Measurements from ENCODE around the gene ZNF396.

The ZNF396 gene

GRCh38 chr18:35334212-35334611 is 42.9 kb downstream of the ZNF396 start:
- DNase-seq = no peak

GRCh38 chr18:35331367-35332087 is 45.6 kb downstream of the ZNF396 start:
- no peak for DNase-seq

DNA sequence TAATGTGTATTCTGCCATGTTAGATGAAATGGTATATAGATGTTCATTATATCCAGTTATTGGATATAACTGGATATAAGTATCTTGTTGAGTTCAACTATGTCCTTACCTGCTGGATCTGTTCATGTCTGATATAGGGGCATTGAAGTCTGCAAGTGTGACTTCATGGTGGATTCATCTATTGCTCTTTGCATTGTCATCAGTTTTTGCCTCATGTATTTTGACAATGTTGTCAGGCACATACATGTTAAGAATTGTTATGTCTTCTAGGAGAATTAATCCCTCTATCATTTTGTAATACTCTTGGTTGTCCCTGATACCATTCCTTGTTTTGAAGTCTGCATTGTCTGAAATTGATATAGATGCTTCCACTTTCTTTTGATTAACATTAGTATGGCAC is 48.3 kb downstream of the ZNF396 start:
- DNase-seq = no peak

- DNase-seq = no peak
These were observed 50.3 kb downstream of the ZNF396 start for GRCh38 chr18:35326695-35327387.

- no peak for DNase-seq
These were observed 52.0 kb downstream of the ZNF396 start for GRCh38 chr18:35324926-35325655.

- DNase-seq = no peak
These were observed 54.4 kb downstream of the ZNF396 start for GRCh38 chr18:35322486-35323458.
